Ectodermal cell (in vitro differentiated cells): ENCODE measurements around the gene P4HTM.

Experiments used
- H3K27ac ChIP-seq: 2 replicates; pipeline ENCODE4 v1.7.0; 2013; ENCODE audit warnings: mild to moderate bottlenecking, low read depth, low read length; ENCODE audit not compliant: insufficient read depth, poor library complexity, severe bottlenecking
- H3K27me3 ChIP-seq: 2 replicates; pipeline ENCODE4 v1.7.0; 2013; ENCODE audit warnings: mild to moderate bottlenecking, low read length; ENCODE audit not compliant: insufficient read depth, control insufficient read depth, poor library complexity, severe bottlenecking
- H3K36me3 ChIP-seq: one replicate; pipeline ENCODE4 v1.7.0; 2013; ENCODE audit warnings: low read length; ENCODE audit not compliant: control insufficient read depth, insufficient read depth
- H3K4me1 ChIP-seq: one replicate; pipeline ENCODE4 v1.7.0; 2013; ENCODE audit warnings: low read length; ENCODE audit not compliant: control insufficient read depth, insufficient read depth
- H3K4me3 ChIP-seq: 2 replicates; pipeline ENCODE4 v1.7.0; 2013; ENCODE audit warnings: low read depth, low read length, control low read depth; ENCODE audit not compliant: insufficient read depth
- H3K9me3 ChIP-seq: 2 replicates; pipeline ENCODE4 v1.7.0; 2013; ENCODE audit warnings: mild to moderate bottlenecking, low read length, moderate library complexity; ENCODE audit not compliant: control insufficient read depth
- WGBS, 2 experiments: methylation state at CpG; one replicate each; pipeline ENCODE4 v1.1.7; 2013; ENCODE audit warnings: missing lambda C conversion rate in 2 of 2; 5-methylcytosine and 5-hydroxymethylcytosine counted together

P4HTM gene

GRCh38 chr3:49024449-49024848 lies 34.4 kb downstream of the P4HTM start:
- WGBS, 2 experiments = 93 to 94% methylated on average over 5 of the region's 5 CpGs
- H3K27me3 ChIP-seq = no peaks in the 10 kb centered on the region

GRCh38 chr3:49025005-49025792 lies 35.2 kb downstream of the P4HTM start:
- peaks cover 32% of the 10 kb centered on the region for H3K36me3 ChIP-seq

More at GRCh38 chr3:49024449-49024848, 34.4 kb downstream of the P4HTM start:
- Histone ChIP-seq H3K27ac (no peak overlapping the region), H3K4me1 (peaks cover 22% of the 10 kb centered on the region), H3K4me3 (no peak overlapping the region), H3K36me3 (peaks cover 32% of the 10 kb centered on the region), H3K9me3 (no peaks in the 10 kb centered on the region)

DNA sequence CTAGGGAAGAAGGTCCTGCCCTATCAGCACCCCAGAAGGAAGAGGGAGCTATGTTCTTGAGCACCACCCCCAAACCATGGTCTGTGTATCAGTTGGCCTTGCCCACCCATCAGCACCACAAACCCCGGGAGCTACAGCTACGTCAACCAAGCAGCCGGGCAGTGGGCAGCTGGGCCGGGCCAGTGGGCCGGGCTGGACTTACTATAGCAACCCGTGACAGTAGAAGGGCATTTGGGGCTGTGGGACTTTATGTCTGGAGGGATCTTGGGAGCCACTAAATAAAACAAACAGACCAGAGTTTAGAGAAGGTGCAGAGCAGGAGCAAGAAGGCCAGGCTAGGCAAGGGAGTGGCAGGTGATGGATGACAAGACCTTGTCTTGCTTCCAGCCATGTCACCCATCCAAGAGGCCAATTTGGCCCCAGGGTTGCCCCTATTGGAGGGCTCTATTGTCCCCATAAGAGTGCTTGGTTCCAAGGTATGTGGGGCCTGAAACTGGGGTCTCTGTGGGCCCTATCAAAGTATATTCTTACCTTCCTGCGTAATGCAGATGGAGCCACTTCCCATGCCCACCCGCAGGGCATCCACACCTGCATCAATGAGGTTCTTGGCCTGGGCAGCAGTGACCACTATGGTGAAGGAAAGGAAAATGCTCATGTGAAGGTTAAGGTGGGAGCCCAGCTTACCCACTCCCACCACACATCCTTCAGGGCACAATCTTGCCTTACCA lies 35.9 kb downstream of the P4HTM start:
- peaks cover 18% of the 10 kb centered on the region for H3K4me1 ChIP-seq
- no peaks in the 10 kb centered on the region for H3K9me3 ChIP-seq
- H3K27me3 ChIP-seq = no peaks in the 10 kb centered on the region
- 97 to 99% methylated on average over 8 of the region's 8 CpGs for WGBS, 2 experiments
- no peak overlapping the region for H3K4me3 ChIP-seq
- no peak overlapping the region for H3K27ac ChIP-seq
- H3K36me3 ChIP-seq = peaks cover 39% of the 10 kb centered on the region

More at GRCh38 chr3:49025005-49025792, 35.2 kb downstream of the P4HTM start:
- 96% methylated on average over 13 of the region's 13 CpGs for WGBS, 2 experiments
- peaks cover 18% of the 10 kb centered on the region for H3K4me1 ChIP-seq
- no peaks in the 10 kb centered on the region for H3K9me3 ChIP-seq
- H3K27me3 ChIP-seq = no peaks in the 10 kb centered on the region
- H3K27ac ChIP-seq = no peak overlapping the region
- H3K4me3 ChIP-seq = no peak overlapping the region

GRCh38 chr3:49026536-49026935 lies 36.5 kb downstream of the P4HTM start:
- WGBS, 2 experiments = 92 to 94% methylated on average over 3 of the region's 3 CpGs

DNA sequence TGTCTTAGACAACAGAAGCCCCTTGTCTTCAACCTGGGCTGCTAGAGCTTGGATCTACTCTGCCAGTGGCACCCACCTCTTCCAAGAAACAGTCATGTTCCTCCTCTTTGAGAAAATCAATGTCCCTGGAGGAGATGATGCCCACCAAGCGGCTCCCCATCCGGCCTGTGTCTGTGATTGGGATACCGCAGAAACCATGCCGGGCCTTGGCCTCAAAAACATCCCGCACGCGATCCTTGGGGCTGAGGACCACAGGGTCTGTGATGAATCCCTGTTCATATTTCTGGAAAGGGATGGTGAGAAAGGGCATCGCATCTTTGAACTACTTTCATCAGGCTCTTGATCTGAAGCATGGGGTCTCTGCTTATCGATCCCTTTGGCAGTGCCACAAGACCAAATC lies 37.6 kb downstream of the P4HTM start:
- Histone ChIP-seq H3K27me3 (no peaks in the 10 kb centered on the region), H3K36me3 (peaks cover 55% of the 10 kb centered on the region), H3K4me3 (no peak overlapping the region), H3K27ac (no peak overlapping the region), H3K9me3 (no peaks in the 10 kb centered on the region), H3K4me1 (peaks cover 18% of the 10 kb centered on the region)
- WGBS, 2 experiments = 95% methylated on average over 9 of the region's 9 CpGs

More at GRCh38 chr3:49026536-49026935, 36.5 kb downstream of the P4HTM start:
- Histone ChIP-seq H3K4me1 (peaks cover 18% of the 10 kb centered on the region), H3K9me3 (no peaks in the 10 kb centered on the region), H3K4me3 (no peak overlapping the region), H3K36me3 (peaks cover 44% of the 10 kb centered on the region), H3K27ac (no peak overlapping the region), H3K27me3 (no peaks in the 10 kb centered on the region)

GRCh38 chr3:49028298-49028672 lies 38.2 kb downstream of the P4HTM start:
- peaks cover 62% of the 10 kb centered on the region for H3K36me3 ChIP-seq
- H3K4me3 ChIP-seq = peak overlapping the region; percentile 70
- peaks cover 11% of the 10 kb centered on the region for H3K4me1 ChIP-seq
- 80 to 94% methylated on average over 4 of the region's 4 CpGs for WGBS, 2 experiments
- H3K9me3 ChIP-seq = no peaks in the 10 kb centered on the region
- no peaks in the 10 kb centered on the region for H3K27me3 ChIP-seq
- no peak overlapping the region for H3K27ac ChIP-seq

DNA sequence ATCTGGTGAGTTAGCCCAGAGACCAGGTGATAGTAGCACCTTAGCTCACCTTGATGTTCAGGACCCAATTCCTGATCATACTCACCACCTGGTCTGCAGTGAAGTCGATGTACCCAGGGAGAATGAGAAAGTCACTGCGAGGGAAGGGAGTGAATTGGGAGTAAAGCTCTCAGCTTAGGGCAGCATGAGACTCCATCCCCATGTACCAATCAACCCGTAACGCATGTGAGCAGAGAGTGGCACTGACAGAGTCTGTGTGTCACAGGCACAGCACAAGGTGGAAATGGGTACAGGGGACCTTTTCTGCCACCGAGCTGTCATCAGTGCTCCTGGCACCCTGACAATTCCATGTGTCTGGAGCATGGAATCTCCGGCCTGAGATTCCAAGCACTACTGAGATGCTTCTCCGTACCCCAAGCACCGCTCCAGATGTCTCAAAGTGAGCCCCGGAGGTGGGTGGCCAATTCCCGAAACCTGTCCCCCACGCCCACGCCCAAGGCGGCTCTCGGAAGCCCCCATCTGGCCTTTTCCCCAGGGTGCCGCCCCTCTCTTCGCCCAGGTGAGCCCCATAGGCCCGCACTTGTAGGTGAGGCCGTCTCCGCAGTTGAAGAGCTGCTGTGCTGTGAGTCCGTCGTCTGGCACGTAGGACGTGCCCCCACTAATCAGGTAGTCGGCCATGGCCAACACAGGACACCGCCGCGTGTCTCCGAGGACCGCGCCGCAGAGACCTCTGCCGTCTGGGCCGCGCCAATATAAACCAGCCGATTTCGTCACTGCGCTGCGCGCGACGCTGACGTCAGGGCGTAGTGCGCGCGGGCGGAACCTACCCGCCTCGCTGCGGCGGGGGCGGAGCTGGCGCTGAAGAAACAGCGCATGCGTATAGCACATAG lies 38.9 kb downstream of the P4HTM start, which contains the start of gene IMPDH2:
TSS of gene IMPDH2 (minus strand) at position 726 of the 890 bp plus-strand sequence. CDS start at position 678, 48 bp downstream.
- Histone ChIP-seq H3K4me1 (peaks cover 9% of the 10 kb centered on the region), H3K9me3 (no peaks in the 10 kb centered on the region), H3K4me3 (peak within 1 kb of the TSS; percentile 70), H3K36me3 (peaks cover 62% of the 10 kb centered on the region), H3K27me3 (no peaks in the 10 kb centered on the region), H3K27ac (peak within 1 kb of the TSS; percentile 52)
- WGBS, 2 experiments = 17 to 18% methylated on average over 55 of the region's 55 CpGs

GRCh38 chr3:49029563-49029884 lies 39.5 kb downstream of the P4HTM start:
- Histone ChIP-seq H3K9me3 (no peaks in the 10 kb centered on the region), H3K4me3 (no peak overlapping the region), H3K27ac (peak overlapping the region; percentile 36), H3K36me3 (peaks cover 56% of the 10 kb centered on the region), H3K27me3 (no peaks in the 10 kb centered on the region), H3K4me1 (peaks cover 9% of the 10 kb centered on the region)
- 14 to 33% methylated on average over 6 to 7 of the region's 7 CpGs for WGBS, 2 experiments

- Histone ChIP-seq H3K9me3 (no peaks in the 10 kb centered on the region), H3K27me3 (no peaks in the 10 kb centered on the region), H3K4me1 (peaks cover 9% of the 10 kb centered on the region), H3K36me3 (peaks cover 49% of the 10 kb centered on the region), H3K27ac (no peak overlapping the region), H3K4me3 (no peak overlapping the region)
- WGBS, 2 experiments = 93 to 98% methylated on average over 6 of the region's 6 CpGs
These were observed 40.3 kb downstream of the P4HTM start for GRCh38 chr3:49030321-49030720.
